Upper lobe of left lung (tissue), 4 donors: ENCODE data around the gene RACGAP1.

ENCODE experiments used
- EP300 ChIP-seq, 4 donors: sonication (generic); formaldehyde crosslinking; IDR thresholded peaks; one replicate each; pipeline ENCODE4 v1.5.1; 2017; ENCODE audit warnings: antibody characterized with exemption in 4 of 4, control low read depth in 2 of 4
- POLR2A ChIP-seq, 4 donors: fragments of 450-650 bp; IDR thresholded peaks; one replicate each; pipeline ENCODE4 v1.5.1; 2016 to 2017; ENCODE audit warnings: antibody characterized with exemption in 4 of 4, mild to moderate bottlenecking in 2 of 4
- TF ChIP-seq, protein P1 (sequence below), 6 experiments: fragments of 450-650 bp in 4 of 6; fragments of 200-600 bp in 2 of 6; sonication (generic) in 2 of 6; IDR thresholded peaks; one replicate each; pipeline ENCODE4 v1.5.1; 2016 to 2019; ENCODE audit warnings: antibody characterized with exemption in 6 of 6

DNA sequence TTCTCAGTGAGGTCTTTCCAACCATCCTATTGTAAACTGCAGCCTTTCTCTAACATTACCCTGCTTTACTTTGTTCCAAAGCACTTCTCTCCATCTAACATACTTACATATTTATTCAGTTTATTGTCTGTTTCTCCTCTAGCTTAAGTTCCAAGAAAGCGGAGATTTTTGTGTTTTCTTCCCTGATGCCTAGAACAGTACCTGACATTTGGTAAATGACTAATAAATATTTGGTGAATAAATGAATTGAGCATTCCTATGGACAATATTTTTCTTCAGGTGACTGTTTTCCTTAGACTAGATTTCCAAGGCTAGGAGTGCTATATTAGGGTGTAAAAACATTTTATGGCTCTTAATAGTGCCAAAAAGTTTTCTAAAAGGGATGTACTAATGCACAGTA lies 2.4 kb downstream of the RACGAP1 start:
- no peak for TF ChIP-seq EP300 (IDR thresholded peaks at IDR 0.05)
- TF ChIP-seq, protein P1, sequence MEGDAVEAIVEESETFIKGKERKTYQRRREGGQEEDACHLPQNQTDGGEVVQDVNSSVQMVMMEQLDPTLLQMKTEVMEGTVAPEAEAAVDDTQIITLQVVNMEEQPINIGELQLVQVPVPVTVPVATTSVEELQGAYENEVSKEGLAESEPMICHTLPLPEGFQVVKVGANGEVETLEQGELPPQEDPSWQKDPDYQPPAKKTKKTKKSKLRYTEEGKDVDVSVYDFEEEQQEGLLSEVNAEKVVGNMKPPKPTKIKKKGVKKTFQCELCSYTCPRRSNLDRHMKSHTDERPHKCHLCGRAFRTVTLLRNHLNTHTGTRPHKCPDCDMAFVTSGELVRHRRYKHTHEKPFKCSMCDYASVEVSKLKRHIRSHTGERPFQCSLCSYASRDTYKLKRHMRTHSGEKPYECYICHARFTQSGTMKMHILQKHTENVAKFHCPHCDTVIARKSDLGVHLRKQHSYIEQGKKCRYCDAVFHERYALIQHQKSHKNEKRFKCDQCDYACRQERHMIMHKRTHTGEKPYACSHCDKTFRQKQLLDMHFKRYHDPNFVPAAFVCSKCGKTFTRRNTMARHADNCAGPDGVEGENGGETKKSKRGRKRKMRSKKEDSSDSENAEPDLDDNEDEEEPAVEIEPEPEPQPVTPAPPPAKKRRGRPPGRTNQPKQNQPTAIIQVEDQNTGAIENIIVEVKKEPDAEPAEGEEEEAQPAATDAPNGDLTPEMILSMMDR (IDR thresholded peaks at IDR 0.05), result no peak
- TF ChIP-seq POLR2A (IDR thresholded peaks at IDR 0.05), result no peak
